ENCODE measurements around the gene SH3GL2.

GRCh38 chr9:17578577-17578910, 322 bp upstream of the SH3GL2 start:
- no peak for TF ChIP-seq KLF16 (IDR thresholded peaks at IDR 0.05)
- TF ChIP-seq ZNF395 (CRISPR knock-in tag; IDR thresholded peaks at IDR 0.05) = no peak
- no peak for TF ChIP-seq RCOR1 (IDR thresholded peaks at IDR 0.05; ENCODE audit: borderline replicate concordance in 1 of 2, low read depth in 2 of 2, low read length in 2 of 2)
- no peak for TF ChIP-seq CBX2 (IDR thresholded peaks at IDR 0.05; ENCODE audit: insufficient read depth, low read length, poor library complexity, severe bottlenecking)
- TF ChIP-seq YY1 (IDR thresholded peaks at IDR 0.05; ENCODE audit: borderline replicate concordance in 1 of 3, control insufficient read depth in 1 of 3, extremely low read depth in 1 of 3, insufficient read depth in 3 of 3, insufficient read length in 1 of 3, insufficient replicate concordance in 2 of 3, low read depth in 1 of 3, low read length in 2 of 3) = no peak
- no peak for TF ChIP-seq RFX5 (IDR thresholded peaks at IDR 0.05; ENCODE audit: low read depth, low read length)
- TF ChIP-seq, protein P1, sequence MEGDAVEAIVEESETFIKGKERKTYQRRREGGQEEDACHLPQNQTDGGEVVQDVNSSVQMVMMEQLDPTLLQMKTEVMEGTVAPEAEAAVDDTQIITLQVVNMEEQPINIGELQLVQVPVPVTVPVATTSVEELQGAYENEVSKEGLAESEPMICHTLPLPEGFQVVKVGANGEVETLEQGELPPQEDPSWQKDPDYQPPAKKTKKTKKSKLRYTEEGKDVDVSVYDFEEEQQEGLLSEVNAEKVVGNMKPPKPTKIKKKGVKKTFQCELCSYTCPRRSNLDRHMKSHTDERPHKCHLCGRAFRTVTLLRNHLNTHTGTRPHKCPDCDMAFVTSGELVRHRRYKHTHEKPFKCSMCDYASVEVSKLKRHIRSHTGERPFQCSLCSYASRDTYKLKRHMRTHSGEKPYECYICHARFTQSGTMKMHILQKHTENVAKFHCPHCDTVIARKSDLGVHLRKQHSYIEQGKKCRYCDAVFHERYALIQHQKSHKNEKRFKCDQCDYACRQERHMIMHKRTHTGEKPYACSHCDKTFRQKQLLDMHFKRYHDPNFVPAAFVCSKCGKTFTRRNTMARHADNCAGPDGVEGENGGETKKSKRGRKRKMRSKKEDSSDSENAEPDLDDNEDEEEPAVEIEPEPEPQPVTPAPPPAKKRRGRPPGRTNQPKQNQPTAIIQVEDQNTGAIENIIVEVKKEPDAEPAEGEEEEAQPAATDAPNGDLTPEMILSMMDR (IDR thresholded peaks at IDR 0.05 in 2 of 3, conservative IDR thresholded peaks at IDR 0.05 in 1 of 3; ENCODE audit: insufficient read depth in 2 of 3, low read depth in 1 of 3, low read length in 3 of 3) = no peak
- no peak for TF ChIP-seq NR2C2 (CRISPR knock-in tag; IDR thresholded peaks at IDR 0.05)
- TF ChIP-seq NR2C2 (tag; IDR thresholded peaks at IDR 0.05) = no peak
- TF ChIP-seq MYC (IDR thresholded peaks at IDR 0.05; ENCODE audit: low read depth, low read length) = no peak
- TF ChIP-seq MYC (CRISPR knock-in tag; IDR thresholded peaks at IDR 0.05; ENCODE audit: borderline replicate concordance, low read depth) = no peak
- TF ChIP-seq TCF15 (CRISPR knock-in tag; IDR thresholded peaks at IDR 0.05) = no peak
- TF ChIP-seq CREB1 (IDR thresholded peaks at IDR 0.05) = no peak
- no peak for TF ChIP-seq CREB1 (CRISPR knock-in tag; IDR thresholded peaks at IDR 0.05)
- no peak for TF ChIP-seq ZNF644 (tag; IDR thresholded peaks at IDR 0.05; ENCODE audit: low read depth)
- no peak for TF ChIP-seq HIVEP1 (CRISPR knock-in tag; IDR thresholded peaks at IDR 0.05)
